ENCODE results near the gene RPL13A. TPM values are rescaled to one million over a fixed set of nuclear protein-coding genes. Genes with fewer than 3 reads are reported as not detected.

Gene RPL13A
- total and polyA plus RNA-seq, 2 experiments from 2014 or later: 2,105 to 2,412 TPM

- TF ChIP-seq JUNB (IDR thresholded peaks at IDR 0.05; ENCODE audit: unreplicated experiment): no peak
- TF ChIP-seq STAT1 (IDR thresholded peaks at IDR 0.05; ENCODE audit: unreplicated experiment): no peak
- TF ChIP-seq REST (IDR thresholded peaks at IDR 0.05; ENCODE audit: unreplicated experiment): no peak
- TF ChIP-seq POLR2AphosphoS5 (IDR thresholded peaks at IDR 0.05; ENCODE audit: low read depth): no peak
- no peak for TF ChIP-seq ZNF114 (CRISPR knock-in tag; IDR thresholded peaks at IDR 0.05)
- no peak for TF ChIP-seq ETS1 (IDR thresholded peaks at IDR 0.05)
- no peak for TF ChIP-seq ZNF462 (CRISPR knock-in tag; IDR thresholded peaks at IDR 0.05)
- TF ChIP-seq NANOG (IDR thresholded peaks at IDR 0.05; ENCODE audit: borderline replicate concordance): no peak
- no peak for TF ChIP-seq CREB1 (CRISPR knock-in tag; IDR thresholded peaks at IDR 0.05; ENCODE audit: low read depth)
- no peak for TF ChIP-seq EZH2 (IDR thresholded peaks at IDR 0.05; ENCODE audit: low read depth, unreplicated experiment)
- no peak for TF ChIP-seq ZNF331 (CRISPR knock-in tag; IDR thresholded peaks at IDR 0.05; ENCODE audit: low read depth)
- TF ChIP-seq, protein P1, sequence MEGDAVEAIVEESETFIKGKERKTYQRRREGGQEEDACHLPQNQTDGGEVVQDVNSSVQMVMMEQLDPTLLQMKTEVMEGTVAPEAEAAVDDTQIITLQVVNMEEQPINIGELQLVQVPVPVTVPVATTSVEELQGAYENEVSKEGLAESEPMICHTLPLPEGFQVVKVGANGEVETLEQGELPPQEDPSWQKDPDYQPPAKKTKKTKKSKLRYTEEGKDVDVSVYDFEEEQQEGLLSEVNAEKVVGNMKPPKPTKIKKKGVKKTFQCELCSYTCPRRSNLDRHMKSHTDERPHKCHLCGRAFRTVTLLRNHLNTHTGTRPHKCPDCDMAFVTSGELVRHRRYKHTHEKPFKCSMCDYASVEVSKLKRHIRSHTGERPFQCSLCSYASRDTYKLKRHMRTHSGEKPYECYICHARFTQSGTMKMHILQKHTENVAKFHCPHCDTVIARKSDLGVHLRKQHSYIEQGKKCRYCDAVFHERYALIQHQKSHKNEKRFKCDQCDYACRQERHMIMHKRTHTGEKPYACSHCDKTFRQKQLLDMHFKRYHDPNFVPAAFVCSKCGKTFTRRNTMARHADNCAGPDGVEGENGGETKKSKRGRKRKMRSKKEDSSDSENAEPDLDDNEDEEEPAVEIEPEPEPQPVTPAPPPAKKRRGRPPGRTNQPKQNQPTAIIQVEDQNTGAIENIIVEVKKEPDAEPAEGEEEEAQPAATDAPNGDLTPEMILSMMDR (conservative IDR thresholded peaks at IDR 0.05; ENCODE audit: low read depth in 2 of 2): no peak
- TF ChIP-seq EZH2phosphoT487 (IDR thresholded peaks at IDR 0.05; ENCODE audit: unreplicated experiment): no peak
- H3K27ac ChIP-seq (ENCODE audit: low read depth): no peak overlapping the region
- H3K4me2 ChIP-seq: no peak overlapping the region
- H3K79me2 ChIP-seq (replicated peaks; ENCODE audit: insufficient read depth): peaks cover 23% of the 10 kb centered on the region
- no peak for ATAC-seq
- H3K9me3 Mint-ChIP-seq: peaks cover 9% of the 10 kb centered on the region; the same call in 2 of the 3 replicates
- no peaks in the 10 kb centered on the region for H3K36me3 ChIP-seq (ENCODE audit: insufficient read depth)
- no peaks in the 10 kb centered on the region for H3K27me3 ChIP-seq (ENCODE audit: insufficient read depth)
- H3K4me1 Mint-ChIP-seq: peaks cover under 1% of the 10 kb centered on the region
- DNase-seq (ENCODE audit: low spot score): no peak
- peaks cover 37% of the 10 kb centered on the region for H3K36me3 Mint-ChIP-seq (ENCODE audit: low read depth)
- no peaks in the 10 kb centered on the region for H3K9me2 ChIP-seq (ENCODE audit: insufficient read depth)
- no peak overlapping the region for H3K4me3 ChIP-seq
- no peak overlapping the region for H3K27ac Mint-ChIP-seq
- peaks cover 6% of the 10 kb centered on the region; the same call in 1 of the 2 replicates for H3K4me1 ChIP-seq (ENCODE audit: insufficient read depth)
- 0 out of 2 replicates have a peak, but pooled peaks cover 4% of the 10 kb centered on the region for H3F3A ChIP-seq (replicated peaks; ENCODE audit: low read depth)
- peaks cover 19% of the 10 kb centered on the region for H3K27me3 Mint-ChIP-seq (ENCODE audit: insufficient read depth, low read depth, poor library complexity)
- no peaks in the 10 kb centered on the region for H4K20me1 ChIP-seq (replicated peaks; ENCODE audit: insufficient read depth)
- H3K4me3 Mint-ChIP-seq: no peak overlapping the region; the same call in 2 of the 3 replicates
- H2AFZ ChIP-seq: no peak overlapping the region
These were observed 31.6 kb upstream of the RPL13A start for GRCh38 chr19:49455773-49456172.

Measured in GM23338 (cell line).